Transverse colon (tissue), 4 donors: ENCODE results near the gene PLEKHG4B. TPM values are rescaled to one million over a fixed set of nuclear protein-coding genes. Genes with fewer than 3 reads are reported as not detected.

ENCODE experiments used
- DNase-seq: peaks from one replicate; pipeline ENCODE4 v3.0.0-alpha.2; 2019
- H3K27ac ChIP-seq, 4 donors: fragments of 200-600 bp; sonication (generic); 2 replicates each; pipeline ENCODE4 v1.5.1; 2016 to 2018; ENCODE audit warnings: inconsistent platforms in 4 of 4
- H3K27me3 ChIP-seq: fragments of 200-600 bp; sonication (generic); 2 replicates; pipeline ENCODE4 v1.5.1; 2017; ENCODE audit warnings: inconsistent platforms
- H3K36me3 ChIP-seq, 4 donors: fragments of 200-600 bp; sonication (generic); 2 replicates each; pipeline ENCODE4 v1.5.1; 2017 to 2019; ENCODE audit warnings: inconsistent platforms in 4 of 4
- H3K4me1 ChIP-seq, 4 donors: fragments of 200-600 bp; sonication (generic); 2 replicates each; pipeline ENCODE4 v1.5.1; 2017 to 2020; ENCODE audit warnings: inconsistent platforms in 4 of 4
- H3K4me3 ChIP-seq, 4 donors: fragments of 200-600 bp; sonication (generic); 1 replicate in 1 of 4; 2 replicates in 3 of 4; pipeline versions ENCODE4 v1.5.1 to v1.6.1; 2017 to 2019; ENCODE audit warnings: inconsistent platforms in 4 of 4
- H3K9me3 ChIP-seq, 2 donors: fragments of 200-600 bp; sonication (generic); 2 replicates each; pipeline ENCODE4 v1.5.1; 2017 to 2019; ENCODE audit warnings: inconsistent platforms in 2 of 2
- CTCF ChIP-seq, 5 experiments: fragments of 200-600 bp in 3 of 5; fragments of 450-650 bp in 2 of 5; sonication (generic) in 3 of 5; IDR thresholded peaks; 1 replicate in 2 of 5; 2 replicates in 3 of 5; pipeline ENCODE4 v1.5.1; 2016 to 2017; ENCODE audit warnings: antibody characterized with exemption in 5 of 5, inconsistent platforms in 3 of 5, mild to moderate bottlenecking in 2 of 5, moderate library complexity in 1 of 5
- EP300 ChIP-seq: sonication (generic); formaldehyde crosslinking; IDR thresholded peaks from one replicate; pipeline ENCODE4 v1.6.1; 2017; ENCODE audit warnings: antibody characterized with exemption, low read depth
- POLR2A ChIP-seq: fragments of 450-650 bp; IDR thresholded peaks from one replicate; pipeline ENCODE4 v1.6.1; 2016; ENCODE audit warnings: antibody characterized with exemption, mild to moderate bottlenecking, moderate library complexity
- POLR2AphosphoS5 ChIP-seq, 3 donors: sonication (generic); formaldehyde crosslinking; IDR thresholded peaks; one replicate each; pipeline ENCODE4 v1.6.1; 2016; ENCODE audit warnings: antibody characterized with exemption in 3 of 3
- WGBS, 2 donors: methylation state at CpG; one replicate each; pipeline ENCODE4 v1.1.5; 2018; ENCODE audit warnings: low coverage in 1 of 2; 5-methylcytosine and 5-hydroxymethylcytosine counted together
- in situ Hi-C, 4 donors: fragments of 200-750 bp; cut with MboI; loops; one replicate each; pipeline versions ENCODE4 v1.15.0 to v1.15.1; 2017; ENCODE audit warnings: low sequenced_read_pairs in 3 of 4, low pct_ligation_motif_present in 1 of 4, low pct_unique_long_range_greater_than_20kb in 1 of 4
- intact Hi-C: fragments of 100-400 bp; cut with DNase I; formaldehyde crosslinking; loops from one replicate; pipeline ENCODE4 v1.15.1; 2023; ENCODE audit warnings: low total_unique reads
- total RNA-seq, 4 donors: library from RNA; depleted of rRNA; stranded (reverse); fragments of >200 nt; gene quantifications; one replicate each; pipeline ENCODE4 v1.1.0, GENCODE V29; 2016

PLEKHG4B gene
- total RNA-seq, 4 donors from 2014 or later, result under 0.01 to 0.40 (median under 0.01) TPM; not detected in 1

- no peak for TF ChIP-seq POLR2AphosphoS5 (IDR thresholded peaks at IDR 0.05)
- no peak for TF ChIP-seq CTCF (IDR thresholded peaks at IDR 0.05)
- TF ChIP-seq POLR2A, result no peak
- TF ChIP-seq EP300, result no peak
- Histone ChIP-seq H3K27ac (no peak overlapping the region), H3K4me1 (no peaks in the 10 kb centered on the region), H3K36me3 (peaks cover 0 to 5% (median 2%) of the 10 kb centered on the region in 4 donors), H3K27me3 (no peaks in the 10 kb centered on the region), H3K4me3 (no peak overlapping the region), H3K9me3 (no peaks in the 10 kb centered on the region)
- no peak for DNase-seq
- intact Hi-C loops (no loop called here), in situ Hi-C loops (no loop called here)
- WGBS, 2 donors, result 98% methylated on average over 26 of the region's 26 CpGs; no CpG with 5 or more reads in 1 of the 2 donors
Measured at GRCh38 chr5:203246-203930, 111.4 kb downstream of the PLEKHG4B start.

- DNase-seq, result no peak
- Histone ChIP-seq H3K9me3 (no peaks in the 10 kb centered on the region), H3K27me3 (no peaks in the 10 kb centered on the region), H3K4me3 (no peak overlapping the region), H3K4me1 (no peaks in the 10 kb centered on the region), H3K36me3 (peaks cover 0 to 5% (median 2%) of the 10 kb centered on the region in 4 donors), H3K27ac (no peak overlapping the region)
- intact Hi-C loops, result no loop called here
- in situ Hi-C loops, result no loop called here
- no peak for TF ChIP-seq EP300
- no peak for TF ChIP-seq POLR2AphosphoS5 (IDR thresholded peaks at IDR 0.05)
- TF ChIP-seq CTCF (IDR thresholded peaks at IDR 0.05), result no peak
- no peak for TF ChIP-seq POLR2A
- WGBS, 2 donors, result 95 to 100% methylated on average over 2 to 6 of the region's 6 CpGs
Measured at GRCh38 chr5:204001-204400, 112.0 kb downstream of the PLEKHG4B start.

GRCh38 chr5:204462-204861 is 112.5 kb downstream of the PLEKHG4B start:
- no peak for DNase-seq
- no peaks in the 10 kb centered on the region for H3K4me1 ChIP-seq
- H3K9me3 ChIP-seq, result no peaks in the 10 kb centered on the region
- H3K27me3 ChIP-seq, result no peaks in the 10 kb centered on the region
- peaks cover 0 to 5% (median 2%) of the 10 kb centered on the region in 4 donors for H3K36me3 ChIP-seq
- no peak overlapping the region for H3K4me3 ChIP-seq
- no peak overlapping the region for H3K27ac ChIP-seq
- in situ Hi-C loops (no loop called here), intact Hi-C loops (no loop called here)
- TF ChIP-seq POLR2AphosphoS5 (IDR thresholded peaks at IDR 0.05) (no peak), CTCF (IDR thresholded peaks at IDR 0.05) (no peak), EP300 (no peak), POLR2A (no peak)

GRCh38 chr5:204966-205670 is 113.2 kb downstream of the PLEKHG4B start:
- no peak for DNase-seq
- Histone ChIP-seq H3K36me3 (peaks cover 0 to 5% (median 2%) of the 10 kb centered on the region in 4 donors), H3K27ac (no peak overlapping the region), H3K4me3 (no peak overlapping the region), H3K27me3 (no peaks in the 10 kb centered on the region), H3K4me1 (peaks cover 0 to 5% (median 0%) of the 10 kb centered on the region in 4 donors), H3K9me3 (no peaks in the 10 kb centered on the region)
- in situ Hi-C loops, result no loop called here
- WGBS, 2 donors, result 95% methylated on average over 10 to 30 of the region's 30 CpGs
- TF ChIP-seq POLR2A, result no peak
- no peak for TF ChIP-seq CTCF (IDR thresholded peaks at IDR 0.05)
- intact Hi-C loops, result no loop called here
